ENCODE measurements around the gene WRAP53.
A peak's percentile ranks its signal among the peaks of the same experiment; 100 is the strongest.

The WRAP53 gene

GRCh38 chr17:7687072-7687907 is 987 bp upstream of the WRAP53 start, which contains the start of gene TP53:
TSS of gene TP53 (minus strand) at chr17:7687490. CDS start at chr17:7676594, 10,896 bp downstream.
- TF ChIP-seq CTCF (IDR thresholded peaks at IDR 0.05; ENCODE audit: insufficient read depth, low read length, poor library complexity, severe bottlenecking) = no peak
- H3K27ac ChIP-seq (ENCODE audit: low read depth, low read length) = peak within 1 kb of the TSS; percentile 84

GRCh38 chr17:7688808-7689316 is 585 bp downstream of the WRAP53 start:
- H2AFZ ChIP-seq (ENCODE audit: low read depth, low read length, severe bottlenecking) = peak overlapping the region; percentile 72
- H3K27me3 ChIP-seq (ENCODE audit: low read length) = no peaks in the 10 kb centered on the region
- H3K9ac ChIP-seq (ENCODE audit: low read length) = peak overlapping the region; percentile 87
- H3K9me3 ChIP-seq (ENCODE audit: insufficient read depth, low read length) = no peaks in the 10 kb centered on the region
- H3K4me3 ChIP-seq (ENCODE audit: insufficient read depth, low read length, poor library complexity, severe bottlenecking) = peak overlapping the region; percentile 88
- peaks cover 18% of the 10 kb centered on the region for H4K20me1 ChIP-seq (ENCODE audit: low read depth, low read length)
- TF ChIP-seq EZH2phosphoT487 (conservative IDR thresholded peaks at IDR 0.05; ENCODE audit: low read length) (no peak), CTCF (IDR thresholded peaks at IDR 0.05; ENCODE audit: insufficient read depth, low read length, poor library complexity, severe bottlenecking) (no peak)
- H3K4me2 ChIP-seq (ENCODE audit: low read depth, low read length, poor library complexity, severe bottlenecking) = peak overlapping the region; percentile 78
- peaks cover 15% of the 10 kb centered on the region for H3F3A ChIP-seq (ENCODE audit: insufficient read depth)
- H3K79me2 ChIP-seq (ENCODE audit: insufficient read depth, low read length) = peaks cover 46% of the 10 kb centered on the region
- peak overlapping the region; percentile 37 for H3K27ac ChIP-seq (ENCODE audit: low read depth, low read length)
- H3K9me2 ChIP-seq (replicated peaks; ENCODE audit: insufficient read depth, low read length) = no peaks in the 10 kb centered on the region
- peaks cover 15% of the 10 kb centered on the region for H3K36me3 ChIP-seq (ENCODE audit: low read length)

More at GRCh38 chr17:7687072-7687907, 987 bp upstream of the WRAP53 start, which contains the start of gene TP53:
- Histone ChIP-seq H4K20me1 (ENCODE audit: low read depth, low read length) (peaks cover 25% of the 10 kb centered on the region), H2AFZ (ENCODE audit: low read depth, low read length, severe bottlenecking) (peak within 1 kb of the TSS; percentile 72), H3K9me2 (replicated peaks; ENCODE audit: insufficient read depth, low read length) (no peaks in the 10 kb centered on the region), H3K27me3 (ENCODE audit: low read length) (no peaks in the 10 kb centered on the region), H3K4me3 (ENCODE audit: insufficient read depth, low read length, poor library complexity, severe bottlenecking) (peak within 1 kb of the TSS; percentile 88), H3K4me2 (ENCODE audit: low read depth, low read length, poor library complexity, severe bottlenecking) (peak within 1 kb of the TSS; percentile 78), H3K36me3 (ENCODE audit: low read length) (peaks cover 18% of the 10 kb centered on the region), H3F3A (ENCODE audit: insufficient read depth) (peaks cover 15% of the 10 kb centered on the region), H3K9ac (ENCODE audit: low read length) (peak within 1 kb of the TSS; percentile 87), H3K9me3 (ENCODE audit: insufficient read depth, low read length) (no peaks in the 10 kb centered on the region), H3K79me2 (ENCODE audit: insufficient read depth, low read length) (peaks cover 60% of the 10 kb centered on the region)

GRCh38 chr17:7695586-7695985 is 7.3 kb downstream of the WRAP53 start:
- H3K9me3 ChIP-seq (ENCODE audit: insufficient read depth, low read length) = no peaks in the 10 kb centered on the region
- no peak overlapping the region for H3K4me3 ChIP-seq (ENCODE audit: insufficient read depth, low read length, poor library complexity, severe bottlenecking)
- no peaks in the 10 kb centered on the region for H4K20me1 ChIP-seq (ENCODE audit: low read depth, low read length)
- H3K27ac ChIP-seq (ENCODE audit: low read depth, low read length) = no peak overlapping the region
- TF ChIP-seq EZH2phosphoT487 (conservative IDR thresholded peaks at IDR 0.05; ENCODE audit: low read length) = no peak
- TF ChIP-seq CTCF (IDR thresholded peaks at IDR 0.05; ENCODE audit: insufficient read depth, low read length, poor library complexity, severe bottlenecking) = no peak
- no peak overlapping the region for H2AFZ ChIP-seq (ENCODE audit: low read depth, low read length, severe bottlenecking)
- H3K9ac ChIP-seq (ENCODE audit: low read length) = no peak overlapping the region
- no peaks in the 10 kb centered on the region for H3K9me2 ChIP-seq (replicated peaks; ENCODE audit: insufficient read depth, low read length)
- H3F3A ChIP-seq (ENCODE audit: insufficient read depth) = no peaks in the 10 kb centered on the region
- no peaks in the 10 kb centered on the region for H3K79me2 ChIP-seq (ENCODE audit: insufficient read depth, low read length)
- no peaks in the 10 kb centered on the region for H3K36me3 ChIP-seq (ENCODE audit: low read length)
- no peak overlapping the region for H3K4me2 ChIP-seq (ENCODE audit: low read depth, low read length, poor library complexity, severe bottlenecking)
- H3K27me3 ChIP-seq (ENCODE audit: low read length) = no peaks in the 10 kb centered on the region
